ENCODE data around the gene PRX.

Gene PRX

DNA sequence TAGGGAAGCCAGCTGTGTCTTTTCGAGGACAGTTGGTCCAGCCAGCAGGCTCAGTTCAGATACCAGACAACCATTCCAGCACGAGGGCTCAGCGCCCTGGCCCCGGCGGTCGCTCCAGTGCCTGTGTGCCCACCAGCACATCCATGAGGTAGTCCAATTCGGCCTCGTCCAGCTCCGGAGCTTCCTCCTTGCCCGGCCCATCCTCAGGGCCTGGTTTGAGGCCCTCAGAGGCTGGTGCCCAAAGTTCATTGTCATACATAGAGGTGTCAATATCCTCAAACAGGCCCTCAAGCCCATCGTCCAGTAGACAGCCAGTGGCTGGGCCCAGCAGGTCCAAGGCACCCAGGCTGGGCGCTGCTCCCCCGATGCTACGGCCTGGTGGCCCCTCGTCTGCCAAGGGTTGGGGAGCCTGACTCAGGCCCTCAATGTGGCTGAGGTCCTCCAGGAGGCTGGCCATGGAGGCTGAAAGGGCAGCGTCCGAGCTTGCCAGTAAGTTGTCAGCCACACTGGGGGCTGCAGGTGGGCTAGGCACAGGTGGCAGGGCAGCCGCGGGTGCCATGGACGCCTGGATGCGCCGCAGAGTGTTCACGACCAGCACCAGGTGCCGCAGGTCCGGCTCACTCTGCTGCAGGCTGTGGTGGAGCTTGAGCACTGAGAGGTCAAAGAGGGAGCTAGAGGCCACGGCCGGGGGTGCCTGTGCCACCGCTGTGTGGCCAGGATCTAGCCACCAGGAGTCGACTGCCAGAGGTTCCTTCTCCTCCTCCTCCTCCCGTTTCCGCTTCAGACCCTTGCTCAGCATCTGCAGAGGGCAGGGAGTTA is 9.8 kb upstream of the PRX start:
- no peak overlapping the region for H3K27ac ChIP-seq (ENCODE audit: low read length)
- H3K4me2 ChIP-seq (ENCODE audit: insufficient read depth, low read length) = no peak overlapping the region
- H3K27me3 ChIP-seq (ENCODE audit: insufficient read depth, low read length, poor library complexity) = no peaks in the 10 kb centered on the region
- H3K36me3 ChIP-seq (ENCODE audit: insufficient read depth, low read length) = peaks cover 13% of the 10 kb centered on the region; the same call in 1 of the 2 replicates
- no peak overlapping the region for H3K9ac ChIP-seq (ENCODE audit: low read depth, low read length)
- DNase-seq (no peak), ATAC-seq (ENCODE audit: insufficient read depth, low read depth) (no peak)
- no peak overlapping the region for H3K4me3 ChIP-seq (ENCODE audit: low read depth in 1 of 2, low read length in 2 of 2)
- TF ChIP-seq, protein P1, sequence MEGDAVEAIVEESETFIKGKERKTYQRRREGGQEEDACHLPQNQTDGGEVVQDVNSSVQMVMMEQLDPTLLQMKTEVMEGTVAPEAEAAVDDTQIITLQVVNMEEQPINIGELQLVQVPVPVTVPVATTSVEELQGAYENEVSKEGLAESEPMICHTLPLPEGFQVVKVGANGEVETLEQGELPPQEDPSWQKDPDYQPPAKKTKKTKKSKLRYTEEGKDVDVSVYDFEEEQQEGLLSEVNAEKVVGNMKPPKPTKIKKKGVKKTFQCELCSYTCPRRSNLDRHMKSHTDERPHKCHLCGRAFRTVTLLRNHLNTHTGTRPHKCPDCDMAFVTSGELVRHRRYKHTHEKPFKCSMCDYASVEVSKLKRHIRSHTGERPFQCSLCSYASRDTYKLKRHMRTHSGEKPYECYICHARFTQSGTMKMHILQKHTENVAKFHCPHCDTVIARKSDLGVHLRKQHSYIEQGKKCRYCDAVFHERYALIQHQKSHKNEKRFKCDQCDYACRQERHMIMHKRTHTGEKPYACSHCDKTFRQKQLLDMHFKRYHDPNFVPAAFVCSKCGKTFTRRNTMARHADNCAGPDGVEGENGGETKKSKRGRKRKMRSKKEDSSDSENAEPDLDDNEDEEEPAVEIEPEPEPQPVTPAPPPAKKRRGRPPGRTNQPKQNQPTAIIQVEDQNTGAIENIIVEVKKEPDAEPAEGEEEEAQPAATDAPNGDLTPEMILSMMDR (IDR thresholded peaks at IDR 0.05; ENCODE audit: borderline replicate concordance, extremely low read depth, low read length, poor library complexity, severe bottlenecking) = no peak
- TF ChIP-seq EZH2 (IDR thresholded peaks at IDR 0.05; ENCODE audit: borderline replicate concordance, low read depth, low read length, severe bottlenecking) = no peak
- H2AFZ ChIP-seq (ENCODE audit: low read depth, low read length) = no peak overlapping the region
- no peaks in the 10 kb centered on the region for H4K20me1 ChIP-seq (ENCODE audit: insufficient read depth, low read length)
- H3K4me1 ChIP-seq (ENCODE audit: insufficient read depth, low read length) = peaks cover 29% of the 10 kb centered on the region
- no peaks in the 10 kb centered on the region for H3K9me3 ChIP-seq (ENCODE audit: insufficient read depth, low read length, severe bottlenecking)
- H3K79me2 ChIP-seq (ENCODE audit: insufficient read depth, low read length) = peaks cover 19% of the 10 kb centered on the region

- Histone ChIP-seq H2AFZ (ENCODE audit: low read depth, low read length) (no peak overlapping the region), H3K79me2 (ENCODE audit: insufficient read depth, low read length) (peaks cover 19% of the 10 kb centered on the region), H3K27me3 (ENCODE audit: insufficient read depth, low read length, poor library complexity) (no peaks in the 10 kb centered on the region), H3K9ac (ENCODE audit: low read depth, low read length) (no peak overlapping the region), H3K4me2 (ENCODE audit: insufficient read depth, low read length) (no peak overlapping the region), H3K4me3 (ENCODE audit: low read depth in 1 of 2, low read length in 2 of 2) (no peak overlapping the region), H3K36me3 (ENCODE audit: insufficient read depth, low read length) (peaks cover 13% of the 10 kb centered on the region; the same call in 1 of the 2 replicates), H3K27ac (ENCODE audit: low read length) (no peak overlapping the region), H3K9me3 (ENCODE audit: insufficient read depth, low read length, severe bottlenecking) (no peaks in the 10 kb centered on the region), H3K4me1 (ENCODE audit: insufficient read depth, low read length) (peaks cover 29% of the 10 kb centered on the region), H4K20me1 (ENCODE audit: insufficient read depth, low read length) (no peaks in the 10 kb centered on the region)
- no peak for DNase-seq
- ATAC-seq (ENCODE audit: insufficient read depth, low read depth) = no peak
- TF ChIP-seq EZH2 (IDR thresholded peaks at IDR 0.05; ENCODE audit: borderline replicate concordance, low read depth, low read length, severe bottlenecking) = no peak
- TF ChIP-seq, protein P1 (IDR thresholded peaks at IDR 0.05; ENCODE audit: borderline replicate concordance, extremely low read depth, low read length, poor library complexity, severe bottlenecking) = no peak
These were observed 9.0 kb upstream of the PRX start for GRCh38 chr19:40421993-40422747.

DNA sequence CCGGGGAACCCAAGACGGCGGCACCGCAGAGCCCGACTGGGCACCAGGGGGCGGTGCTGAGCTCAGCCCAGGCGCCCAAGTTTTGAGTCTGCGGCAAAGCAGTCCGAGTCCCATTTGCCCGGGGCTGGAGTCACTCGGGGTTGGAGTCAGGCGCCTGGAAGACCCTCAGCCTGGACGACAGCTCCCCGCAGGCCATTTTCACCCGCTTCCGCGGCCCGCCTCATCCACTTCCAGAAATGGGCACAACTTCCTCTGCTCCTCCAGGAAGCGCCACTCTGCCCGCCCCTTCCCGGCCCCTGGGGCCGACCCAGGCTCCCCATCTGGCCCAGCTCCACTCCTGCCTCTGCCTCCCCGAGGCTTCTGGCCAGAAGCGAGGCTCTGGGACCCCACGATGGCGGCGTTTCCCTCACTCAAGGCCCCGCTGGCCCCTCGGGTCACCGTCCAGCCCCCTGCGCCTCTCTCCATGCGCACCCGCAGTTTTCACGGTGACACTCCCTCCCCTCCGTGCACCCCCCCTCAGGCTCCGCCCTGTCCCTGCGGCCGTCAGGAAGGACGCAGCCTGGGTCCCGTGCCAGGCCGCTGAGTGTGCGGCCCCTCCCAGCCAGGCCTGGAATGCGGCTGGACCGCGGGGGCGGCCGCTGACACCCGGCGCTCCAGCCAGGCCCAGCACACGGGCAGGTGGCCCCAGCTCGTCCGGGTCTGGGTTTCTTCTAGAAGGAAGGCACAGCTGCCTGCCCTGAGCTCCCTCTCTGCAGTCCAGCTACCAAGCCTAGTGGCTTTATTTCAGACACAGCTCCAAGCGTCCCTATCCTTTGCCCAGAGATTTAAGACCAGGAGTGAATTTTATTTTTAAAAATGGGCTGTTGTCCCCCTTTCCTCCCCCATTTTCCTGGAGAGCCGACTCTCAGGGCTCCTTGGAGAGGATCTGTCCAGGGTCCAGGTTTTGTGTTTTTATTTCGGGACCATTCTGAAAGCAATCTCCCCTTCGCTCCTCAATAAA is 7.9 kb upstream of the PRX start:
- peaks cover 24% of the 10 kb centered on the region for H3K4me1 ChIP-seq (ENCODE audit: insufficient read depth, low read length)

More for the DNA sequence above, 7.9 kb upstream of the PRX start:
- H3K9me3 ChIP-seq (ENCODE audit: insufficient read depth, low read length, severe bottlenecking) = no peaks in the 10 kb centered on the region
- peak overlapping the region; percentile 91 for H3K4me2 ChIP-seq (ENCODE audit: insufficient read depth, low read length)
- ATAC-seq (ENCODE audit: insufficient read depth, low read depth) (peak; percentile 57), DNase-seq (peak; percentile 80)
- H3K4me3 ChIP-seq (ENCODE audit: low read depth in 1 of 2, low read length in 2 of 2) = peak overlapping the region; percentile 27 to 61; a peak in 3 of 4 replicates
- H3K27me3 ChIP-seq (ENCODE audit: insufficient read depth, low read length, poor library complexity) = no peaks in the 10 kb centered on the region
- H3K79me2 ChIP-seq (ENCODE audit: insufficient read depth, low read length) = peaks cover 19% of the 10 kb centered on the region
- TF ChIP-seq EZH2 (IDR thresholded peaks at IDR 0.05; ENCODE audit: borderline replicate concordance, low read depth, low read length, severe bottlenecking) = no peak
- TF ChIP-seq, protein P1 (IDR thresholded peaks at IDR 0.05; ENCODE audit: borderline replicate concordance, extremely low read depth, low read length, poor library complexity, severe bottlenecking) = peak; percentile 97
- H3K36me3 ChIP-seq (ENCODE audit: insufficient read depth, low read length) = peaks cover 13% of the 10 kb centered on the region; the same call in 1 of the 2 replicates
- peak overlapping the region; percentile 83 for H2AFZ ChIP-seq (ENCODE audit: low read depth, low read length)
- peak overlapping the region; percentile 78 for H3K27ac ChIP-seq (ENCODE audit: low read length)
- H3K9ac ChIP-seq (ENCODE audit: low read depth, low read length) = peak overlapping the region; percentile 78
- H4K20me1 ChIP-seq (ENCODE audit: insufficient read depth, low read length) = no peaks in the 10 kb centered on the region
